ENCODE measurements around the gene MACROD2. TPM values are rescaled to one million over a fixed set of nuclear protein-coding genes. Genes with fewer than 3 reads are reported as not detected.

The MACROD2 gene
- polyA plus RNA-seq, 1 donor from 2014 or later, result 23.2 TPM

DNA sequence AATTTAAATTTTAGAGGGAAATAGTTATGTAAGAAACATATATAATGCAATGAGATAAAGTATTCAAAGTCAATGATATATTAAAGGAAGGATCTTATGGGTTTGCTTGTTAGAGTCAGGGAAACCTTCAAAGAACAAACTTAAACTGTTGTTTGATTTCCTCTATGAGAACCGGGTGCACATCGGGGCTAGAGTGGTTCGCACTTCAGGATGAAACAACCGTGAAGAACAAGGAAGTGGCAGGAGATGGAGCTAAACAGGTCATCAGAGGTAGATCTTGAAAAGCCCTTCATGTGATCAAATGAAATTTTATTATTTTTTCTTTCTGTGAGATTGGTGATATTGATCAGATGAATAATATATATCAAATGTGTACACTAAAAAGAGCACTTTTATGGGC, 1294.0 kb downstream of the MACROD2 start:
- no peaks in the 10 kb centered on the region for H3K27me3 ChIP-seq (ENCODE audit: insufficient read depth, low read depth, low read length)
- H3K9ac ChIP-seq (ENCODE audit: low read length), result no peak overlapping the region
- no peaks in the 10 kb centered on the region for H3K36me3 ChIP-seq (ENCODE audit: insufficient read depth, low read length)
- TF ChIP-seq SMC3 (conservative IDR thresholded peaks at IDR 0.05; ENCODE audit: poor library complexity), result no peak
- no peak for TF ChIP-seq POLR2AphosphoS5 (IDR thresholded peaks at IDR 0.05)
- TF ChIP-seq TAF1 (IDR thresholded peaks at IDR 0.05; ENCODE audit: low read depth), result no peak
- no peak for TF ChIP-seq EP300 (conservative IDR thresholded peaks at IDR 0.05; ENCODE audit: poor library complexity, severe bottlenecking)
- no peak for TF ChIP-seq MXI1 (conservative IDR thresholded peaks at IDR 0.05; ENCODE audit: poor library complexity, severe bottlenecking)
- TF ChIP-seq EZH2 (IDR thresholded peaks at IDR 0.05; ENCODE audit: borderline replicate concordance, insufficient read depth, low read length, poor library complexity, severe bottlenecking), result no peak
- TF ChIP-seq, protein P1, sequence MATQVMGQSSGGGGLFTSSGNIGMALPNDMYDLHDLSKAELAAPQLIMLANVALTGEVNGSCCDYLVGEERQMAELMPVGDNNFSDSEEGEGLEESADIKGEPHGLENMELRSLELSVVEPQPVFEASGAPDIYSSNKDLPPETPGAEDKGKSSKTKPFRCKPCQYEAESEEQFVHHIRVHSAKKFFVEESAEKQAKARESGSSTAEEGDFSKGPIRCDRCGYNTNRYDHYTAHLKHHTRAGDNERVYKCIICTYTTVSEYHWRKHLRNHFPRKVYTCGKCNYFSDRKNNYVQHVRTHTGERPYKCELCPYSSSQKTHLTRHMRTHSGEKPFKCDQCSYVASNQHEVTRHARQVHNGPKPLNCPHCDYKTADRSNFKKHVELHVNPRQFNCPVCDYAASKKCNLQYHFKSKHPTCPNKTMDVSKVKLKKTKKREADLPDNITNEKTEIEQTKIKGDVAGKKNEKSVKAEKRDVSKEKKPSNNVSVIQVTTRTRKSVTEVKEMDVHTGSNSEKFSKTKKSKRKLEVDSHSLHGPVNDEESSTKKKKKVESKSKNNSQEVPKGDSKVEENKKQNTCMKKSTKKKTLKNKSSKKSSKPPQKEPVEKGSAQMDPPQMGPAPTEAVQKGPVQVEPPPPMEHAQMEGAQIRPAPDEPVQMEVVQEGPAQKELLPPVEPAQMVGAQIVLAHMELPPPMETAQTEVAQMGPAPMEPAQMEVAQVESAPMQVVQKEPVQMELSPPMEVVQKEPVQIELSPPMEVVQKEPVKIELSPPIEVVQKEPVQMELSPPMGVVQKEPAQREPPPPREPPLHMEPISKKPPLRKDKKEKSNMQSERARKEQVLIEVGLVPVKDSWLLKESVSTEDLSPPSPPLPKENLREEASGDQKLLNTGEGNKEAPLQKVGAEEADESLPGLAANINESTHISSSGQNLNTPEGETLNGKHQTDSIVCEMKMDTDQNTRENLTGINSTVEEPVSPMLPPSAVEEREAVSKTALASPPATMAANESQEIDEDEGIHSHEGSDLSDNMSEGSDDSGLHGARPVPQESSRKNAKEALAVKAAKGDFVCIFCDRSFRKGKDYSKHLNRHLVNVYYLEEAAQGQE (IDR thresholded peaks at IDR 0.05; ENCODE audit: borderline replicate concordance), result no peak
- TF ChIP-seq, protein P2, sequence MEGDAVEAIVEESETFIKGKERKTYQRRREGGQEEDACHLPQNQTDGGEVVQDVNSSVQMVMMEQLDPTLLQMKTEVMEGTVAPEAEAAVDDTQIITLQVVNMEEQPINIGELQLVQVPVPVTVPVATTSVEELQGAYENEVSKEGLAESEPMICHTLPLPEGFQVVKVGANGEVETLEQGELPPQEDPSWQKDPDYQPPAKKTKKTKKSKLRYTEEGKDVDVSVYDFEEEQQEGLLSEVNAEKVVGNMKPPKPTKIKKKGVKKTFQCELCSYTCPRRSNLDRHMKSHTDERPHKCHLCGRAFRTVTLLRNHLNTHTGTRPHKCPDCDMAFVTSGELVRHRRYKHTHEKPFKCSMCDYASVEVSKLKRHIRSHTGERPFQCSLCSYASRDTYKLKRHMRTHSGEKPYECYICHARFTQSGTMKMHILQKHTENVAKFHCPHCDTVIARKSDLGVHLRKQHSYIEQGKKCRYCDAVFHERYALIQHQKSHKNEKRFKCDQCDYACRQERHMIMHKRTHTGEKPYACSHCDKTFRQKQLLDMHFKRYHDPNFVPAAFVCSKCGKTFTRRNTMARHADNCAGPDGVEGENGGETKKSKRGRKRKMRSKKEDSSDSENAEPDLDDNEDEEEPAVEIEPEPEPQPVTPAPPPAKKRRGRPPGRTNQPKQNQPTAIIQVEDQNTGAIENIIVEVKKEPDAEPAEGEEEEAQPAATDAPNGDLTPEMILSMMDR (IDR thresholded peaks at IDR 0.05; ENCODE audit: poor library complexity, severe bottlenecking), result no peak
- TF ChIP-seq RAD21 (conservative IDR thresholded peaks at IDR 0.05), result no peak
- H3K9me3 ChIP-seq (ENCODE audit: low read length), result no peaks in the 10 kb centered on the region
- H3K4me2 ChIP-seq (ENCODE audit: low read length), result no peak overlapping the region
- no peak overlapping the region for H2AFZ ChIP-seq (ENCODE audit: low read depth, low read length)
- H3K79me2 ChIP-seq (replicated peaks; ENCODE audit: insufficient read depth, low read length), result no peaks in the 10 kb centered on the region
- H3K4me3 ChIP-seq (ENCODE audit: low read length), result no peak overlapping the region
- no peaks in the 10 kb centered on the region for H3K9me2 ChIP-seq (ENCODE audit: insufficient read depth, low read length)
- H3F3A ChIP-seq (ENCODE audit: insufficient read depth, low read length, poor library complexity, severe bottlenecking), result no peaks in the 10 kb centered on the region
- H4K20me1 ChIP-seq (ENCODE audit: insufficient read depth), result no peaks in the 10 kb centered on the region
- H3K27ac ChIP-seq (ENCODE audit: low read length), result no peak overlapping the region

DNA sequence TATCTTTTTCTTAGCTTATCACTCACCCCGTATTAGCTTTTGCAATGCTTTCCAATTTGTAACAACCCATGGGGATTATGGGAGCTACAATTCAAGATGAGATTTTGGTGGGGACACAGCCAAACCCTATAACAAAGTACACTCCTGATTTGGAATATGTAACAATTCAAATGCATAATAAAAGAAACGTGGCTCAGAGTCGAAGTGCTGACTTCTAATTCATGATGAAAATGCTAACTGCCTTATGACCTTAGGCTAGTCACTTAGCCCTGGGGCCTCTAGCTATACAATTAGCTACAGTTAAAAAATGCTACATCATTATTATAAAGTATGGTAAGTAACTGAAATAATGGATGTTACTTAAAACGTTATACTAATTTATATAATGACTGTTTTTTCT, 1297.1 kb downstream of the MACROD2 start:
- no peaks in the 10 kb centered on the region for H3K36me3 ChIP-seq (ENCODE audit: insufficient read depth, low read length)
- H3K27ac ChIP-seq (ENCODE audit: low read length), result no peak overlapping the region
- H3F3A ChIP-seq (ENCODE audit: insufficient read depth, low read length, poor library complexity, severe bottlenecking), result no peaks in the 10 kb centered on the region
- H3K9me2 ChIP-seq (ENCODE audit: insufficient read depth, low read length), result no peaks in the 10 kb centered on the region
- no peak overlapping the region for H3K9ac ChIP-seq (ENCODE audit: low read length)
- H3K4me3 ChIP-seq (ENCODE audit: low read length), result no peak overlapping the region
- no peaks in the 10 kb centered on the region for H3K9me3 ChIP-seq (ENCODE audit: low read length)
- no peak overlapping the region for H3K4me2 ChIP-seq (ENCODE audit: low read length)
- no peaks in the 10 kb centered on the region for H3K27me3 ChIP-seq (ENCODE audit: insufficient read depth, low read depth, low read length)
- no peak overlapping the region for H2AFZ ChIP-seq (ENCODE audit: low read depth, low read length)
- TF ChIP-seq SMC3 (conservative IDR thresholded peaks at IDR 0.05; ENCODE audit: poor library complexity), result no peak
- TF ChIP-seq, protein P2 (IDR thresholded peaks at IDR 0.05; ENCODE audit: poor library complexity, severe bottlenecking), result no peak
- TF ChIP-seq, protein P1 (IDR thresholded peaks at IDR 0.05; ENCODE audit: borderline replicate concordance), result no peak
- H4K20me1 ChIP-seq (ENCODE audit: insufficient read depth), result no peaks in the 10 kb centered on the region
- H3K79me2 ChIP-seq (replicated peaks; ENCODE audit: insufficient read depth, low read length), result no peaks in the 10 kb centered on the region
